Stimulated activated CD8-positive, alpha-beta memory T cell treated with anti-CD3 and anti-CD28 coated beads, Interleukin-4, amount 100 ng/mL, for 1 hour (primary cell): ENCODE data around the gene RAD23A.
"Not testable (repeated sequence)": the region's sequence is repeated elsewhere in the genome, so short reads cannot be mapped to it uniquely, and the experiment has no call there.

Experiments used
- DNase-seq, 2 donors: peaks; one replicate each; pipeline ENCODE4 v3.0.0-alpha.2; 2020; ENCODE audit warnings: low read depth in 2 of 2, low spot score in 1 of 2

RAD23A gene

GRCh38 chr19:12954612-12954962 is 8.9 kb downstream of the RAD23A start:
- no peak for DNase-seq

GRCh38 chr19:12955575-12955974 is 9.9 kb downstream of the RAD23A start:
- not testable (repeated sequence) for DNase-seq

DNA sequence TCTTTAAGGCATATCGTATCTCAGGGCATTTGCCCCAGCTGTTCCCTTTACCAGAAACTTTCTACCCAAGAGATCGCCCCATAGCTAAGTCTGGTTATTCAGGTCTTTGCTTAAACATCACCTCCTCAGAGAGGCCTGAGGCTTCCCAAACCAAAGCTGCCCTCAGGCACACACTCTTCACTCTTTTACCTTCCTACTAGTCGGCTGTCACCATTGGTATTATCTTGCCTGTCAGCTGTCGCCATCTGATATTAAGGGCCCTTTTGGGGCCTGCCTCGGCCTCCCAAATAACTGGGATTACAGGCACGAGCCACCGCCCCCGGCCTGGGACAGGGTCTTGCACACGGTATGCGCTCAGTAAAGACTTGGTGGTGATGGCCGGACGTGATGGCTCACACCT is 10.3 kb downstream of the RAD23A start:
- DNase-seq: no peak

DNA sequence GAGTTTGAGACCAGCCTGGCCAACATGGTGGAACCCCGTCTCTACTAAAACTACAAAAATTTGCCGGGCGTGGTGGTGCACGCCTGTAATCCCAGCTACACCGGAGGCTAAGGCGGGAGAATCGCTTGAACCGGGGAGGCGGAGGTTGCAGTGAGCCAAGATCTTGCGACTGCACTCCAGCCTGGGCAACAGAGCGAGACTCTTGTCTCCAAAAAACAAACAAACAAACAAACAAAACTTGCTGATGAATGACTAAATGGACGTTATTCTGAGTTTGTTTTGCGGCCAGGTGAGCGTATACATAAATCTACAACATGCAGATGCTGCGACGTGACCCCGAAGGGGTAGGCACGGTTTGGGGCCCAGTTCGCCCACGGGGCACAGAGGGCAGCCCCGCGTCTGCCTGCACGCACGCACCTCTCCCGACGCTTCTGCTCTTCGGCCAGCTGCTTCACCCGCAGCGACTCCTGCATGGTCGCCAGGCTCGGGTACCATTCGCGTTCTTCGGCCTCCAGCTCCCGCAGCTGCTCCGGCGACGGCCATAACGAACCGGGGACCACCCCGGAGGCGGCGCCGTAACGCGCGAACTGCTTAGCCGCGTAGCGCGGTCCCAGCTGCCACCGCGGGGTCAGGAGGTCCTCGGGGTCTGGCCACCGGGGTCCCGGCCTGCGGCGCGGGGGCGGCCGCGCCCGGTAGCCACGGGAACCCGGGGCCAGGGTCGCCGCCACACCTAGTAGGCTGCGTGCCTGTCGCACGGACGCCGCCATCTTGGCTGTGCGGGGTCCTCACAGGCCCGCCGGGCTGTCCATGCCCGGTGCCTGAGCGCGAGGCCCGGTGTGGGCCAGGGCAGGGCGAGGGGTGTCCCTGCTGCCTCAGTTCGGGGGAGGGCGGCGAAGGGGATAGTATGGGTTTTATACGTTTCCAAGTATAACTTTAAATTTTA is 11.1 kb downstream of the RAD23A start, which contains the start of gene GADD45GIP1:
TSS of gene GADD45GIP1 (minus strand) at position 778 of the 943 bp plus-strand sequence. CDS start at position 767, 11 bp downstream.
- DNase-seq: peak in 1 of 2 donors; percentile 53

GRCh38 chr19:12957389-12957952 is 11.8 kb downstream of the RAD23A start:
- DNase-seq: not testable (repeated sequence)

- DNase-seq: no peak
Measured at GRCh38 chr19:12959481-12959880, 13.8 kb downstream of the RAD23A start.

DNA sequence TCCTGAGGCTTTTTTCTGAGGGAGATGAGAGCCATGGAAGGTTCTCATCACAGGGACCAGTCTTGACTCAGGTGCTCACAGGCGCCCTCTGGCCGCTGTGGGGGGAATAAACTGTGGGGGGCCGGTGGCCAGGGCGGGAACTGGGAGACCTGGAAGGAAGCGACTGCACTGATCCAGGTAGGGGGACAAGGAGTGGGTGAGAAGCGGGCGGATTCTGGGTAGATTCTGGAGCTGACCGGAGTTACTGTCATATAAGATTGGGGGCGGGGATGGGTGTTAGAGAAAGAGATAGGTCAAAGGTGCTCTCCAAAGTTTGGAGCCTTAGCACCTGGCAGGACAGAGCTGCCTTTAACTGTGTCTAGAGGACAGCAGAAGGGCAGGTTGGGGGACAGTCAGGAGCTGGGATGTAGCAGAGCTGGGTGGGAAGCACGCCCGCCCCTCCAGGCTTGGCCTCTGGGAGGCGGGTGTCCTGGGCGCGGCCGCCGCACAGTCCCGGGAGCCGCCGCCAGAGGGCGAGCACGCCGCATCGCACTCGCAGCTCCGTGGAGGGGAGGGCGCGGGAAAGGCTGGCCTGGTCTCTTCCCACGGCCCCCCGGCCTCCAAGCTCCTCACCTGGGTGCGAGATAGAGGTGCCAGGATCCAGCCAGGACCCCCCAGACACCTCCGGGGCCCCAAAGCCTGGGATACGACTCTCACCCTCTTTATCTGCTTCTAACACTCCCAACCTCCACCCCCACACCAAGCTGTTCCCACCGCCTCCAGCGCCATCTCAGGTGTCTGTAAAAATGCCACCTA is 19.6 kb downstream of the RAD23A start:
- DNase-seq: peak; percentile 54 to 59

DNA sequence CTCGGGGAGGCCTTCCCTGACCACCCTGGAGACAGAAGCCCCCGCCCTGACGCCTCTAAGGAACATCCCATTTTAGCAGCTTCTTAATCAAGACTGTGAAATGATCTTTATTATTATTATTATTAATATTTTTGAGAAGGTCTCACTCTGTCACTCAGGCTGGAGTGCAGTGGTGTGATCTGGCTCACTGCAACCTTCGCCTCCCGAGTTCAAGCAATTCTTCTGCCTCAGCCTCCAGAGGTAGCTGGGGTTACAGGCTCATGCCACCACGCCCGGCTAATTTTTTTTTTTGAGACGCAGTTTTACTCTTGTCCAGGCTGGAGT is 20.1 kb downstream of the RAD23A start:
- DNase-seq: no peak

- no peak for DNase-seq
Measured at GRCh38 chr19:12967907-12968306, 22.2 kb downstream of the RAD23A start.

DNA sequence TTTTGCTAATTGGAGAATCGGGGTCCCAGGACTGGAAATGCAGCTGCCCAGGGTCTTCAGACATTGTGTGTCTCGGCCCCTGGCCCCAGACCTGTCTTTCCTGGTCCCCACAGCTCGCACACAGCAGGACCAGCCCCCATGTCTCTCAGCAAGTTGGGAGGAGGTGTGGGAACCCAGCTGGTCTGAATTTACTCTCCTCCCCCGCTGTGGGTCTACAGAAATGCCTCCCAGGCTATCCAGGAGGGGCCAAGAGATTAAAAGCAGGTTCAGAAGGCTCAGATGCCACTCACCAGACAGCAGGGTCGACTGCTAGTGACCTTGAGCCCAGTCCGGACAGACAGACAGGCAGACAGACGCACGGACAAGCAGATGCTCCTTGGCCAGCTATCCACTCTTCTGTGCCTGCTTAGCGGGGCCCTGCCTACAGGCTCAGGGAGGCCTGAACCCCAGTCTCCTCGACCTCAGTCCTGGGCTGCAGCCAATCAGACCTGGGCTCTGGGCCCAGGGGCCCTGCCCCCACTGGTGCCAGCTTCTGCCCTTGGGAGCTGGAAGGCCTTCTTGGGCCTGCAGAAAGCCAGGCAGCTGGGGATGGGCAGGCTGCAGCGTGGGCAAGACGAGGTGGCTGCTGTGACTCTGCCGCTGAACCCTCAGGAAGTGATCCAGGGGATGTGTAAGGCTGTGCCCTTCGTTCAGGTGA is 23.8 kb downstream of the RAD23A start, which contains the start of gene DAND5:
TSS of gene DAND5 (plus strand) at position 285 of the 697 bp plus-strand sequence. CDS start at position 370, 85 bp downstream.
- DNase-seq: no peak

DNA sequence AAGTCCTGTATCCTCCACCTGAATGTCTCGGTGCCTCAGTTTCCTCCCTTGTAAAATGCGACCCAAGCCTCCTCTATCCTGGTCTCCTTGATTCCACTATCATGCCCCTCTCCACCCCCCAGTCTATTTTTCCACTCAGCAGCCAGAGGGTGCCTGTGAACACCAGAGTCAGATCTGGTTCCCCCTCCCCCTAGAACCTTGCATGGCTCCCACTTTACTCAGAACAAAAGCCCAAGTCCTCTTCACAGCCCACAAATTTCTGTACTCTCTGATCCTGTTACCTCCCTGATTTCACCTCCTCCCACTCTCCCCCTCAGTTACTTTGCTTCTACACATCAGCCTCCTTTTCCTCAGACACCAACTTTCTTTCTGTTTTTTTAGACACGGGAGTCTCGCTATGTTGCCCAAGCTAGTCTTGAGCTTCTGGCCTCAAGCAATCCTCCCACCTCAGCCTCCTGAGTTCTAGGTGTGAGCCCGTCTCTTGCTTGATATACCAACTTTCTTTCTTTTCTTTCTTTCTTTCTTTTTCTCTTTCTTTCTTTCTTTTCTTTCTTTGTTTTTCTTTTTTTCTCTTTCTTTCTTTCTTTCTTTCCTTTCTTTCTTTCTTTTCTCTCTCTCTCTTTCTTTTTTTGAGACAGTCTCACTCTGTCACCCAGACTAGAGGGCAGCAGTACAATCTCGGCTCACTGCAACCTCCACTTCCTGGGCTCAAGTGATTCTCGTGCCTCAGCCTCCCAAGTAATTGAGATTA is 24.6 kb downstream of the RAD23A start:
- DNase-seq: no peak

DNA sequence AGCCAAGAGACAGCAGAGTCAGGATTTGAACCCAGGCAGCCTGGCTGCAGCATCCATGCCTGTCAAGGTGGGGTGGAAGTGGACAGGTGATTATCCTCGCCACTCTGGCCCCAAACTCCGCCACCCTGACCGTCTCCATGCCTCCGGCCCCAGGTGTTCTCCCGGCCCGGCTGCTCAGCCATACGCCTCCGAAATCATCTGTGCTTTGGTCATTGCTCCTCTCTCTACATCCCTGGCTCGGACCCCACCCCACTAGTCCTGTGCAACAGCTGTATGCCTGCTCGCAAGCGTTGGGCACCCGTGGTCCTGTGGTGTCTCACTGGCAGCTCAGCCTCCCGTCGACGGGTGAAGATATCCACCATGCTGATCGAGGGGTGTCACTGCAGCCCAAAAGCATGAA is 27.6 kb downstream of the RAD23A start:
- no peak for DNase-seq

- DNase-seq: no peak
Measured at GRCh38 chr19:12974301-12975220, 28.9 kb downstream of the RAD23A start.

GRCh38 chr19:12975221-12975741 is 29.6 kb downstream of the RAD23A start:
- DNase-seq: no peak

DNA sequence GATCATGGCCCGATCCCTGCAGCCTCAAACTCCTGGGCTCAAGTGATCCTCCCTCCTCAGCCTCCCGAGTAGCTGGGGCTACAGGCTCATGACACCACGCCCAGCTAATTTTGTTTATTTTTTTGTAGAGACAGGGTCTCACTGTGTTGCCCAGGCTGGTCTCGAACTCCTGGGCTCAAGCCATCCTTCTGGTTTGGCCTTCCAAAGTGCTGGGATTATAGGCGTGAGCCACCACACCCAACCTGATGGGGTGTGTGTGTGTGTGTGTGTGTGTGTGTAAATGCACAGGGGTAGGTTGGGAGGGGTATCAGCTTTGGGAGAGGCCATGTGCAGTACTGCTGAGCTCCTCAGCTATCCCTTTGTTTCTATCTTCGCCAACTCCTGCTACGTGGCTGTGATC is 30.4 kb downstream of the RAD23A start:
- not testable (repeated sequence) for DNase-seq

DNA sequence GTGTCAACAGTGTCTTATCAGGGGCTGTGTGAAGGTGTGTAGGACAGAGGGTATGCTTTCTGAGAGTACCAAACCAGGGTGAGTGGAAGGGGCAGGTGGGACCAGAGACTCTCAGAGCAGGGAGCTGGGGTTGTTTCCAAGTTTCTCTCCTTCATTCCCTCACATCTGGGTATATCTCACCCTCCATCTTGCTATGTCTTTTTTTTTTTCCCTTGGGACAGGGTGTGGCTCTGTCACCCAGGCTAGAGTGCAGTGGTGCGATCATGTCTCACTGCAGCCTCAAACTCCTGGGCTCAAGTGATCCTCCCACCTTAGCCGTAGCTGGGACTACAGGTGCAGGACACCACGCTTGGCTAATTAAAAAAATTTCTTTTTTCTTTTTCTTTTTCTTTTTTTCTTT is 34.3 kb downstream of the RAD23A start:
- DNase-seq: no peak

- DNase-seq: no peak
Measured at GRCh38 chr19:12982648-12983047, 37.0 kb downstream of the RAD23A start.

DNA sequence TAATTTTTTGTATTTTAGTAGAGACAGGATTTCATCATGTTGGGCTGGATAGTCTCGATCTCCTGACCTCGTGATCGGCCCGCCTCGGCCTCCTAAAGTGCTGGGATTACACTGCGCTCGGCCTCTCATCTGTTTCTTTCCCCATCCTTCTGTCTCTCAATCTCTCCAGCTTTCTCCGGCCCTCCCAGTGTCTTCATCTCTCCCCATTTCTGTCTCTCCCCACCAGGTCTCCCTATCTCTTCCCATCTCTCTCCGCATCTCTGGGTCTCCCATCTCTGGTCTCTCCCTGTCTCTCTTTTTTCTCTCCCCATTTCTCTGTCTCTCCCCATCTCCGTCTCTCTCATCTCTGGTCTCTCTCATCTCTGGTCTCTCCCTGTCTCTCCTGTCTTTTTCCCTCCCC is 37.4 kb downstream of the RAD23A start:
- no peak for DNase-seq

DNA sequence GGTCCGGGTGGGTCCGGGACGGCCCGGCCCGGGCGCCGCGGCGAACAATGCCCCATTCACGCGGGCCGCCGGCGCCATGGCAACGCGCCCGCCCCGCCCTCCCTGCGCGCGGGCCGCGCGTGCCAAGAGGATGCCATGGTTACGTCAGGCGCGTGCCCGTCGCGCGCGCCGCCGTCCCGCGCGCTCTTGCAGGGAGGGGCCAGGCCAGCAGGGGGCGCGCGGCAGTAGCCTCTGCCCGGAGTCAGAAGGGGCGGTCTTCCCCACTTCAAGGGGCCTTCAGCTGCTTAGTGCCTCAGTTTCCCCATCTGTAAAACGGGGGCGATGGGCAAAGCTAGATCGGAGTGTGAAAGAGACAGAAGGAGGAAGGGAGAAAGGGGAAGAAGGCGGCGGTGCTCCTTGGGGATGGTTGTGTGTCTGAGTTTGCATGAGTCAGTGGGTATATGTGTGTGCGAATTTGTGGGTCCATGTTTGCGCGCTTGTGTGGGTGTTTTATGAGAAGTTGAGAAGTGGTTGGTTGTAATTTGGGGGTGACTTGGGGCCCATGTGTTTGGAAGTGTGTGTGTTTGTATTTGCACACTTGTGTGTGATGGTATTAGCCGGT is 38.0 kb downstream of the RAD23A start:
- peak; percentile 54 to 65 for DNase-seq
